Measurements from ENCODE around the gene UNC119.
"Not testable (repeated sequence)": the region's sequence is repeated elsewhere in the genome, so short reads cannot be mapped to it uniquely, and the experiment has no call there.

UNC119 gene

DNA sequence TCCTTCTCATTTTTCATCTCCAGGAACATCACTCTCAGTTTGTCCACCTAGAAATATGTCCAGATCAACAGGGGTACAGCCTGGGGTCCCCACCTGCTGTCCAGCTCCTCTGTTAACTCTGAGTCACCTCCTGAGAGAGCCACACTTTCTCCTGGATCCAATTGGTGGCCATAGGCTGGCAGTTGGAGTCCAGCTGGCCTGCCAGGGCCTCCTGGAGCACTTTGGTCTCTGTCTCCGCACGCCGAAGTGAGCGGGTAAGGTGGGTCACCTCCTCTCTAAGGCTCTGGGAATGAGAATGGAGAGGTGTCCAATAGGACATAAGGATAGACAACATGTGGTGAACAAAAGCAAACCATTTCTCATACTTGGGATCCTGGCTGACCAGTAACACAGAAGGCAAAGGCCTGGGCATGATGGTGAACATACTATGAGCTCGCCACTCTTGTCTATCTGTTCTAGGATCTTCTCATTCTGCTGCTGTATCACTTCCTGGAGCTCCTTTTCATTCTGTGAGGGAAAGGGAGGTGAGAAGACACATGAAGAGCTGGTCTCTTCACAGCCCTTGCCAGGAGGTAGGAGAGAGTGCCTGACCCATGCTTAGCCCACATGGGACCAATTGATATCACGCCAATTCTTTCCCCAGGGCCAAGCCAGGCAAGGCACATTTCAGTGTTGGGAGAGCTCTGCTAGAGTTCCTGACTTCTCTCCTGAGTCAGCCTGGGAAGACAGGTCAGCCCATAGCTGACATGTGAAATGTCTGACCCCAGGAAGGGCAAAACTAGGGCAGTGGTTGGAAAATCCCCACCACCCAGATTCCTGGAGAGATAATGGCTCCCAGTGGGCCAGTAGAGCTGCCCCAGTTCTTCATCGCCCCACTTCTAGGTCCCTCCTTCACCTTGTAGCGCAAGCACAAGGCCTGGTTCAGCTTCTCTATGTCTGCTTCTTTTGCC is 26.1 kb upstream of the UNC119 start:
- H3K4me2 ChIP-seq (ENCODE audit: low read length), result no peak overlapping the region
- peaks cover 81% of the 10 kb centered on the region for H3K36me3 ChIP-seq (replicated peaks; ENCODE audit: low read depth, low read length)
- H3K79me2 ChIP-seq (ENCODE audit: low read length), result no peaks in the 10 kb centered on the region
- H3K9ac ChIP-seq (ENCODE audit: low read length), result no peak overlapping the region
- H3K27ac ChIP-seq (ENCODE audit: low read length), result peak overlapping the region; percentile 38; the same call in 1 of the 2 replicates
- peaks cover 39% of the 10 kb centered on the region for H3K4me1 ChIP-seq (ENCODE audit: low read length)
- peaks cover 5% of the 10 kb centered on the region; the same call in 1 of the 2 replicates for H4K20me1 ChIP-seq (ENCODE audit: insufficient read depth, low read length)
- no peaks in the 10 kb centered on the region for H3K9me3 ChIP-seq (ENCODE audit: insufficient read depth, low read length)
- no peaks in the 10 kb centered on the region for H3K27me3 ChIP-seq (ENCODE audit: low read depth, low read length)
- no peak overlapping the region for H3K4me3 ChIP-seq (ENCODE audit: low read length)
- TF ChIP-seq EZH2phosphoT487 (IDR thresholded peaks at IDR 0.05; ENCODE audit: low read depth), result no peak
- TF ChIP-seq, protein P1, sequence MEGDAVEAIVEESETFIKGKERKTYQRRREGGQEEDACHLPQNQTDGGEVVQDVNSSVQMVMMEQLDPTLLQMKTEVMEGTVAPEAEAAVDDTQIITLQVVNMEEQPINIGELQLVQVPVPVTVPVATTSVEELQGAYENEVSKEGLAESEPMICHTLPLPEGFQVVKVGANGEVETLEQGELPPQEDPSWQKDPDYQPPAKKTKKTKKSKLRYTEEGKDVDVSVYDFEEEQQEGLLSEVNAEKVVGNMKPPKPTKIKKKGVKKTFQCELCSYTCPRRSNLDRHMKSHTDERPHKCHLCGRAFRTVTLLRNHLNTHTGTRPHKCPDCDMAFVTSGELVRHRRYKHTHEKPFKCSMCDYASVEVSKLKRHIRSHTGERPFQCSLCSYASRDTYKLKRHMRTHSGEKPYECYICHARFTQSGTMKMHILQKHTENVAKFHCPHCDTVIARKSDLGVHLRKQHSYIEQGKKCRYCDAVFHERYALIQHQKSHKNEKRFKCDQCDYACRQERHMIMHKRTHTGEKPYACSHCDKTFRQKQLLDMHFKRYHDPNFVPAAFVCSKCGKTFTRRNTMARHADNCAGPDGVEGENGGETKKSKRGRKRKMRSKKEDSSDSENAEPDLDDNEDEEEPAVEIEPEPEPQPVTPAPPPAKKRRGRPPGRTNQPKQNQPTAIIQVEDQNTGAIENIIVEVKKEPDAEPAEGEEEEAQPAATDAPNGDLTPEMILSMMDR (IDR thresholded peaks at IDR 0.05; ENCODE audit: low read depth, low read length), result no peak
- no peak overlapping the region for H2AFZ ChIP-seq (ENCODE audit: low read depth, low read length)

DNA sequence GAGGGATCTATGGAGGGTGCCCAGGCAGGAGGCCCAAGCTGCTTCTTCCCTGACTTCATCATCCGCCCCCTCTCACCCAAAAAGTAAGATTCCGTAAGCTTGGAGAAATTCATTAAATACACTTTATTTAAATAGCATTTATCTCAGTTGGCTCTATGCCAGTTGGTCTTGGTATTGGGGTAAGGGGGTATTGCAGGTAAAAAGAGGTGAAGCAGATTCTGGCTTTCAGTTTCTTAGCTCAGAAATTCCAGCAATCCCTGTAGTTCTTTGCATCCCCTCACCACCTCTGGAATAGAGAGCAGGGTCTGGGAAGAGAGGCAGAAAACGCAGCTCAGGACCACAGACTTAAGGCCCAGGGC is 25.0 kb upstream of the UNC119 start:
- Histone ChIP-seq H4K20me1 (ENCODE audit: insufficient read depth, low read length) (peaks cover 5% of the 10 kb centered on the region; the same call in 1 of the 2 replicates), H3K36me3 (replicated peaks; ENCODE audit: low read depth, low read length) (peaks cover 81% of the 10 kb centered on the region), H3K27me3 (ENCODE audit: low read depth, low read length) (no peaks in the 10 kb centered on the region), H3K4me3 (ENCODE audit: low read length) (peak overlapping the region; percentile 76; the same call in 1 of the 2 replicates), H3K27ac (ENCODE audit: low read length) (peak overlapping the region; percentile 44), H3K4me2 (ENCODE audit: low read length) (peak overlapping the region; percentile 62), H3K9me3 (ENCODE audit: insufficient read depth, low read length) (no peaks in the 10 kb centered on the region), H3K4me1 (ENCODE audit: low read length) (peaks cover 39% of the 10 kb centered on the region), H2AFZ (ENCODE audit: low read depth, low read length) (no peak overlapping the region), H3K79me2 (ENCODE audit: low read length) (no peaks in the 10 kb centered on the region), H3K9ac (ENCODE audit: low read length) (no peak overlapping the region; the same call in 1 of the 2 replicates)
- no peak for TF ChIP-seq EZH2phosphoT487 (IDR thresholded peaks at IDR 0.05; ENCODE audit: low read depth)
- TF ChIP-seq, protein P1 (IDR thresholded peaks at IDR 0.05; ENCODE audit: low read depth, low read length), result no peak

DNA sequence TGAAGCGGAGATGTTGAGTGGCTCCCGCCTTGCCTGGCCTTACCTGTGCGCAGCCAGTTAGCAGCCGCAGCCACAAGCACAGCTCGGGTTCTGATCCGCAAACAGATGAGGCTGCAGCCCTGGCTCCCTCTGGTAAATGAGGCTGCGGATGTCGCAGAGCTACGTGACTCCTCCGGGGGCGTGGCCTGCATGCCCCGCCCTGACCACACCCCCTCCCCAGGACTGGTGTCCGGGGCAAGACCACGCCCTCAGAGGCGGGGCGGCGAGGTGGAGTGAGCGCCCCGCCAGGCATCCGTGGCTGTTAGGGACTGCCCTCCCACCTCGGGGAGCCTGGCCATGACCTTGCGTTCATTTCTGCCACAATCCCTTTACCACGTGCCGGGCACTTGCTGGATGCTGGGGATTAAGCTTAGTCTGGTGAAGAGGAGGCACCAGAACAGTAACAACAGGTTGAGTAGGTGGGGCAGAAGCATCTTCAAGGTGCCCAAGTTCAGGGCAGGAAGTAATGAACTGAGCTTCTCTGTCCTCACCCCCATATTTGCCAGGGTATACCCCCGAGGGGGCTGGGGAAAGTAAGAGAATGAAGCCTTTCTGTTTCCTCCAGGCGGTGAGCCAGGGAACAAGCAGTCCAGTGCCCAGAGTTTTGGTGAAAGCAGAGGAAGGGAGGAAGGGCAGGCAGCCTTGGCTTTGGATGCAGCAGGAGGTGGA is 24.5 kb upstream of the UNC119 start, which contains the start of gene ALDOC:
Gene ALDOC (minus strand): TSS at position 138 of the 708 bp plus-strand sequence. CDS start 1,363 bp downstream, outside the sequence.
- Histone ChIP-seq H3K27ac (ENCODE audit: low read length) (peak within 1 kb of the TSS; percentile 44), H3K27me3 (ENCODE audit: low read depth, low read length) (no peaks in the 10 kb centered on the region), H3K4me1 (ENCODE audit: low read length) (peaks cover 42% of the 10 kb centered on the region), H2AFZ (ENCODE audit: low read depth, low read length) (0 out of 2 replicates have a peak within 1 kb of the TSS, but pooled peaks have one; percentile 31), H3K36me3 (replicated peaks; ENCODE audit: low read depth, low read length) (peaks cover 76% of the 10 kb centered on the region), H3K4me3 (ENCODE audit: low read length) (peak within 1 kb of the TSS; percentile 76), H3K9ac (ENCODE audit: low read length) (peak within 1 kb of the TSS; percentile 48; the same call in 1 of the 2 replicates), H3K4me2 (ENCODE audit: low read length) (peak within 1 kb of the TSS; percentile 68), H3K79me2 (ENCODE audit: low read length) (no peaks in the 10 kb centered on the region), H4K20me1 (ENCODE audit: insufficient read depth, low read length) (peaks cover 5% of the 10 kb centered on the region; the same call in 1 of the 2 replicates), H3K9me3 (ENCODE audit: insufficient read depth, low read length) (no peaks in the 10 kb centered on the region)
- no peak for TF ChIP-seq EZH2phosphoT487 (IDR thresholded peaks at IDR 0.05; ENCODE audit: low read depth)
- TF ChIP-seq, protein P1 (IDR thresholded peaks at IDR 0.05; ENCODE audit: low read depth, low read length), result no peak

DNA sequence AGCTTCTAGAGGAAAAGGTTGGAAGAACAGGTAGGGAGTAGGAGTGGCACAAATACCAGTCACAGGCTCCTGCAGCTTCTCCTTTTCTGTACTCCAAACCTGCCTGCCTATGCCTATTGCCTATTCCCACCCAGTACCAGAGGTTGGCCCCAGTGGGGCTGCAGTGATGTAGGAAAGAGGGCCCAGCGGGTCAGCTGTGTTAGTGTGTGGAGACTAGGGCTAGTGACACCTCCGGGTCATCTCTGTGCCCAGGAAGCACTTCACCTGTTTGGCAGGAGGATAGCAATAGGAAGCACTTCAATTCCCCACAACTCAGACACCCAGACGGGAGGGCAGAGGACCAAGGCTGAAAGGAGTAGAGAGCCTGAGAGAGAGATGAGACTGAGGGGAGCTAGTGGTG is 23.6 kb upstream of the UNC119 start:
- not testable (repeated sequence) for H4K20me1 ChIP-seq (ENCODE audit: insufficient read depth, low read length); H3K27ac ChIP-seq (ENCODE audit: low read length); H3K79me2 ChIP-seq (ENCODE audit: low read length); H3K27me3 ChIP-seq (ENCODE audit: low read depth, low read length); H3K9me3 ChIP-seq (ENCODE audit: insufficient read depth, low read length); H2AFZ ChIP-seq (ENCODE audit: low read depth, low read length)
- Histone ChIP-seq H3K9ac (ENCODE audit: low read length) (peak overlapping the region; percentile 20; the same call in 1 of the 2 replicates), H3K4me1 (ENCODE audit: low read length) (peaks cover 43% of the 10 kb centered on the region), H3K4me2 (ENCODE audit: low read length) (peak overlapping the region; percentile 68), H3K36me3 (replicated peaks; ENCODE audit: low read depth, low read length) (peaks cover 73% of the 10 kb centered on the region), H3K4me3 (ENCODE audit: low read length) (peak overlapping the region; percentile 69)

Data from OCI-LY3 (cell line).